Panc1 (cell line): ENCODE measurements around the gene NAA38. TPM values are rescaled to one million over a fixed set of nuclear protein-coding genes. Genes with fewer than 3 reads are reported as not detected.

Experiments
- ATAC-seq: fragments of 200-7000 bp; cut with Tn5 transposase; 2 replicates; pipeline ENCODE4 v1.9.1; 2020; ENCODE audit warnings: mild to moderate bottlenecking, moderate library complexity
- Bru-seq: library from RNA; stranded (reverse); fragments of 400-500 nt; gene quantifications from one replicate; lab custom pipeline; 2021; lab: Mats Ljungman, UMichigan
- BruChase-seq, 2 experiments: library from RNA; stranded (reverse); fragments of 400-500 nt; gene quantifications; one replicate each; lab custom pipeline; 2021; lab: Mats Ljungman, UMichigan
- BruUV-seq: library from RNA; stranded (reverse); fragments of 400-500 nt; replicated peaks from 2 replicates; lab custom pipeline; 2021; lab: Mats Ljungman, UMichigan
- CTCF ChIA-PET: fragments of 300-600 bp; sonication (Branson Sonifier 250); formaldehyde crosslinking; loops from one replicate; lab custom pipeline; 2022; ENCODE audit warnings: antibody characterized with exemption; lab: Charles Lee
- POLR2A ChIA-PET: fragments of 300-600 bp; sonication (Branson Sonifier 250); formaldehyde crosslinking; loops from one replicate; lab custom pipeline; 2022; ENCODE audit warnings: antibody characterized with exemption; lab: Charles Lee
- DNase-seq: peaks from one replicate; pipeline ENCODE4 v3.0.0-alpha.2; 2010; ENCODE audit warnings: low read depth, low spot score
- H3K27ac ChIP-seq: 2 replicates; pipeline ENCODE4 v1.5.1; 2011; ENCODE audit warnings: mild to moderate bottlenecking, low read length, inconsistent platforms
- H3K27me3 ChIP-seq: fragments of 200-500 bp; sonication (Bioruptor generic); 2 replicates; pipeline ENCODE4 v1.6.0; 2014; ENCODE audit warnings: low read length, inconsistent platforms; ENCODE audit not compliant: control insufficient read depth, insufficient read depth
- H3K36me3 ChIP-seq: fragments of 200-500 bp; sonication (Bioruptor generic); 2 replicates; pipeline ENCODE4 v1.5.1; 2014; ENCODE audit warnings: inconsistent platforms, mild to moderate bottlenecking, low read length, moderate library complexity; ENCODE audit not compliant: control insufficient read depth, insufficient read depth
- H3K4me1 ChIP-seq: 2 replicates; pipeline ENCODE4 v1.5.1; 2011; ENCODE audit warnings: inconsistent platforms, mild to moderate bottlenecking, low read length, moderate library complexity; ENCODE audit not compliant: control insufficient read depth, insufficient read depth
- H3K4me3 ChIP-seq, 2 experiments: 2 replicates each; pipeline ENCODE4 v1.5.1; 2011 to 2012; ENCODE audit warnings: low read depth in 2 of 2, low read length in 2 of 2, mild to moderate bottlenecking in 2 of 2, inconsistent platforms in 1 of 2, moderate library complexity in 1 of 2
- H3K9me3 ChIP-seq: fragments of 200-500 bp; sonication (Bioruptor generic); 2 replicates; pipeline ENCODE4 v1.5.1; 2014; ENCODE audit warnings: low read depth, mild to moderate bottlenecking, inconsistent platforms, low read length, moderate library complexity; ENCODE audit not compliant: control insufficient read depth, insufficient read depth
- POLR2AphosphoS5 ChIP-seq: IDR thresholded peaks from 2 replicates; pipeline ENCODE4 v1.6.1; 2012; ENCODE audit warnings: mild to moderate bottlenecking, low read depth, low read length, moderate library complexity
- SIN3A ChIP-seq: IDR thresholded peaks from 2 replicates; pipeline ENCODE4 v1.6.1; 2012; ENCODE audit warnings: low read depth, mild to moderate bottlenecking, low read length, moderate library complexity, borderline replicate concordance; ENCODE audit not compliant: insufficient read depth
- TCF7L2 ChIP-seq: IDR thresholded peaks from 2 replicates; pipeline ENCODE4 v1.6.1; 2011; ENCODE audit warnings: mild to moderate bottlenecking, low read depth, low read length, inconsistent platforms
- in situ Hi-C: cut with HindIII; loops from 2 replicates; pipeline ENCODE4 v1.10.0; 2016; ENCODE audit warnings: low sequenced_read_pairs, low pct_unique_long_range_greater_than_20kb
- intact Hi-C: fragments of 100-400 bp; cut with micrococcal nuclease; formaldehyde crosslinking; loops from one replicate; pipeline ENCODE4 v1.10.0; 2022; ENCODE audit not compliant: unreplicated experiment
- long read RNA-seq: library from polyadenylated mRNA; unstranded; transcript quantifications from one replicate; pipeline ENCODE4 v2.0.0, GENCODE V29; 2021; ENCODE audit not compliant: unreplicated experiment
- polyA plus RNA-seq: library from polyadenylated mRNA; unstranded; fragments of >200 nt; gene quantifications from one replicate; pipeline ENCODE4 v1.2.1, GENCODE V29; 2012; ENCODE audit warnings: missing spikeins; ENCODE audit not compliant: insufficient read length
- total RNA-seq: library from RNA; stranded (reverse); gene quantifications from one replicate; pipeline ENCODE4 v1.2.1, GENCODE V29; 2021; ENCODE audit not compliant: unreplicated experiment
- TF ChIP-seq, protein P1 (sequence below), 2 experiments: IDR thresholded peaks; 2 replicates each; pipeline ENCODE4 v1.6.1; 2011 to 2012; ENCODE audit warnings: low read depth in 2 of 2, control low read depth in 1 of 2, low read length in 1 of 2, mild to moderate bottlenecking in 1 of 2, moderate library complexity in 1 of 2; ENCODE audit not compliant: insufficient read depth in 1 of 2
- TF ChIP-seq, protein P2 (sequence below): fragments of 450-650 bp; IDR thresholded peaks from 2 replicates; pipeline ENCODE4 v1.5.1; 2017; ENCODE audit warnings: mild to moderate bottlenecking

The NAA38 gene, protein sequence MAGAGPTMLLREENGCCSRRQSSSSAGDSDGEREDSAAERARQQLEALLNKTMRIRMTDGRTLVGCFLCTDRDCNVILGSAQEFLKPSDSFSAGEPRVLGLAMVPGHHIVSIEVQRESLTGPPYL
- total RNA-seq = 75.2 TPM
- polyA plus RNA-seq = 176 TPM
- Bru-seq, nascent RNA = percentile 71 among the genes with signal in this experiment
- BruChase-seq, experiment 1, labeled RNA remaining after a 2-hour chase = percentile 72 among the genes with signal in this experiment
- percentile 68 among the genes with signal in this experiment for BruChase-seq, experiment 2, labeled RNA remaining after a 6-hour chase
- long read RNA-seq, transcript NAA38-205 (3 exons, 852 nt) = major isoform, 28 of 58 reads
- long read RNA-seq, transcript NAA38-201 (2 exons, 999 nt) = minor isoform, 20 of 58 reads
- long read RNA-seq, partial matches to known transcripts = 6 of 58 reads
- long read RNA-seq, other reads (novel, unspliced or antisense) = 3 of 58 reads

DNA sequence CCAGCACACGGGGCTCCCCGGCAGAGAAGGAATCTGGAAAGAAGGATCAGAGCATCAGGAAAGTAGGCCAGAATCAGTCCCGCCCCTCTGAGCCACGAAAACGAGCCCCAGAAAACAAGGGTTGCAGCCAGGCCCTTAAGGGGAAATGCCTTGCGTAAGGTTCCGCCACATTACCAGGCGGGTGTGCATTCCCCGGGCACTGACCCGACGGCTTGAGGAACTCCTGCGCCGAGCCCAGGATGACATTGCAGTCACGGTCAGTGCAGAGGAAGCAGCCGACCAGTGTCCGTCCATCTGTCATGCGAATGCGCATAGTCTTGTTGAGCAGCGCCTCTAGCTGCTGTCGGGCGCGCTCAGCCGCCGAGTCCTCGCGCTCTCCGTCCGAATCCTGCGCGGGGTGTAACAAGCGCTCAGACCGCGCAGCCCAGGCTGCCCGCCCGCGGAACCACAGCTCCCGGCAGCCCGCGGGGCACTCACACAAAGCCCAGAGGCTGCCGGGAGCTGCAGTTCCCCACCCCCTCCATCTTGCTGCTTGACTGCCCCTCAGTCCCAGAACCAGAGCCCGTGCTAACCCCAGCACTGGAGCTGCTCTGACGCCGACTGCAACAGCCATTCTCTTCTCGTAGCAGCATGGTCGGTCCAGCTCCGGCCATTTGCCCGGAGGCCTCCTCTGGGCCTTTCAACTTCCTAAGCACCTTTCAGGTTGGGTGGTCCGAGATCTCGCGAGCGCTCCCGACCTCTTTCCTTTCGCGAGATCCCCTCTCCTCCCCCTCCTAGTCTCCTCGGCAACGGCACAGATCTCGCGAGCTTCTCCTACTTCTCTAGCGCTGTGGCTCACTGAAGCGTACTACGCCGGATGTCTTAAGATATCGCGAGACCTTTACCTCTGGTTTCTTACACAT is at the start of gene NAA38:
Gene NAA38, minus strand, starts transcription at position 749 of the 902 bp plus-strand sequence. Its CDS starts 96 bp downstream, at position 653.
- TF ChIP-seq TCF7L2 (peak; percentile 29; the same call in 1 of the 2 replicates), POLR2AphosphoS5 (peak; percentile 14), SIN3A (peak; percentile 59; the same call in 1 of the 2 replicates)
- TF ChIP-seq, protein P1, sequence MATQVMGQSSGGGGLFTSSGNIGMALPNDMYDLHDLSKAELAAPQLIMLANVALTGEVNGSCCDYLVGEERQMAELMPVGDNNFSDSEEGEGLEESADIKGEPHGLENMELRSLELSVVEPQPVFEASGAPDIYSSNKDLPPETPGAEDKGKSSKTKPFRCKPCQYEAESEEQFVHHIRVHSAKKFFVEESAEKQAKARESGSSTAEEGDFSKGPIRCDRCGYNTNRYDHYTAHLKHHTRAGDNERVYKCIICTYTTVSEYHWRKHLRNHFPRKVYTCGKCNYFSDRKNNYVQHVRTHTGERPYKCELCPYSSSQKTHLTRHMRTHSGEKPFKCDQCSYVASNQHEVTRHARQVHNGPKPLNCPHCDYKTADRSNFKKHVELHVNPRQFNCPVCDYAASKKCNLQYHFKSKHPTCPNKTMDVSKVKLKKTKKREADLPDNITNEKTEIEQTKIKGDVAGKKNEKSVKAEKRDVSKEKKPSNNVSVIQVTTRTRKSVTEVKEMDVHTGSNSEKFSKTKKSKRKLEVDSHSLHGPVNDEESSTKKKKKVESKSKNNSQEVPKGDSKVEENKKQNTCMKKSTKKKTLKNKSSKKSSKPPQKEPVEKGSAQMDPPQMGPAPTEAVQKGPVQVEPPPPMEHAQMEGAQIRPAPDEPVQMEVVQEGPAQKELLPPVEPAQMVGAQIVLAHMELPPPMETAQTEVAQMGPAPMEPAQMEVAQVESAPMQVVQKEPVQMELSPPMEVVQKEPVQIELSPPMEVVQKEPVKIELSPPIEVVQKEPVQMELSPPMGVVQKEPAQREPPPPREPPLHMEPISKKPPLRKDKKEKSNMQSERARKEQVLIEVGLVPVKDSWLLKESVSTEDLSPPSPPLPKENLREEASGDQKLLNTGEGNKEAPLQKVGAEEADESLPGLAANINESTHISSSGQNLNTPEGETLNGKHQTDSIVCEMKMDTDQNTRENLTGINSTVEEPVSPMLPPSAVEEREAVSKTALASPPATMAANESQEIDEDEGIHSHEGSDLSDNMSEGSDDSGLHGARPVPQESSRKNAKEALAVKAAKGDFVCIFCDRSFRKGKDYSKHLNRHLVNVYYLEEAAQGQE (IDR thresholded peaks at IDR 0.05; ENCODE audit: insufficient read depth in 1 of 2, low read depth in 2 of 2, low read length in 1 of 2) = no peak
- TF ChIP-seq, protein P2, sequence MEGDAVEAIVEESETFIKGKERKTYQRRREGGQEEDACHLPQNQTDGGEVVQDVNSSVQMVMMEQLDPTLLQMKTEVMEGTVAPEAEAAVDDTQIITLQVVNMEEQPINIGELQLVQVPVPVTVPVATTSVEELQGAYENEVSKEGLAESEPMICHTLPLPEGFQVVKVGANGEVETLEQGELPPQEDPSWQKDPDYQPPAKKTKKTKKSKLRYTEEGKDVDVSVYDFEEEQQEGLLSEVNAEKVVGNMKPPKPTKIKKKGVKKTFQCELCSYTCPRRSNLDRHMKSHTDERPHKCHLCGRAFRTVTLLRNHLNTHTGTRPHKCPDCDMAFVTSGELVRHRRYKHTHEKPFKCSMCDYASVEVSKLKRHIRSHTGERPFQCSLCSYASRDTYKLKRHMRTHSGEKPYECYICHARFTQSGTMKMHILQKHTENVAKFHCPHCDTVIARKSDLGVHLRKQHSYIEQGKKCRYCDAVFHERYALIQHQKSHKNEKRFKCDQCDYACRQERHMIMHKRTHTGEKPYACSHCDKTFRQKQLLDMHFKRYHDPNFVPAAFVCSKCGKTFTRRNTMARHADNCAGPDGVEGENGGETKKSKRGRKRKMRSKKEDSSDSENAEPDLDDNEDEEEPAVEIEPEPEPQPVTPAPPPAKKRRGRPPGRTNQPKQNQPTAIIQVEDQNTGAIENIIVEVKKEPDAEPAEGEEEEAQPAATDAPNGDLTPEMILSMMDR = peak; percentile 54
- POLR2A ChIA-PET = interaction anchor here (0.6 to 0.8 kb wide), 4 partner anchors 13 to 192 kb away, joined by 3 to 7 read pairs (median 4); partner anchors contain the start of gene KDM6B
- BruUV-seq = TSS peak; percentile 99
- H3K4me1 ChIP-seq = peaks cover 9% of the 10 kb centered on the region; the same call in 1 of the 2 replicates
- DNase-seq (no peak), ATAC-seq (peak; percentile 92)
- intact Hi-C loops (loop anchor here (10.0 kb wide), 1 partner anchor 112 kb away; no protein-coding TSS in a partner anchor), in situ Hi-C loops (no loop called here)
- CTCF ChIA-PET = interaction anchor here (0.6 to 1.0 kb wide), 3 partner anchors 22 to 231 kb away, joined by 4 to 6 read pairs (median 4); no protein-coding TSS in a partner anchor
- H3K4me3 ChIP-seq = peak within 1 kb of the TSS; percentile 74 to 79
- no peaks in the 10 kb centered on the region for H3K27me3 ChIP-seq
- H3K36me3 ChIP-seq = peaks cover 5% of the 10 kb centered on the region
- H3K27ac ChIP-seq = peak within 1 kb of the TSS; percentile 97
- H3K9me3 ChIP-seq = no peaks in the 10 kb centered on the region
